Left renal cortex interstitium (tissue), 4 donors: ENCODE results near the gene HAAO. TPM values are rescaled to one million over a fixed set of nuclear protein-coding genes. Genes with fewer than 3 reads are reported as not detected.

ENCODE experiments used
- DNase-seq, 4 donors: peaks; one replicate each; pipeline ENCODE4 v3.0.0-alpha.2; 2013; ENCODE audit warnings: low read depth in 4 of 4, low spot score in 2 of 4, missing footprints in 1 of 4
- polyA plus RNA-seq, 4 donors: library from polyadenylated mRNA; unstranded; fragments of 120-200 nt; gene quantifications; one replicate each; pipeline ENCODE4 v1.2.1, GENCODE V29; 2013; ENCODE audit not compliant: insufficient read length in 4 of 4

Gene HAAO
- polyA plus RNA-seq, 4 donors: 36.7 to 56.0 (median 45.6) TPM

DNA sequence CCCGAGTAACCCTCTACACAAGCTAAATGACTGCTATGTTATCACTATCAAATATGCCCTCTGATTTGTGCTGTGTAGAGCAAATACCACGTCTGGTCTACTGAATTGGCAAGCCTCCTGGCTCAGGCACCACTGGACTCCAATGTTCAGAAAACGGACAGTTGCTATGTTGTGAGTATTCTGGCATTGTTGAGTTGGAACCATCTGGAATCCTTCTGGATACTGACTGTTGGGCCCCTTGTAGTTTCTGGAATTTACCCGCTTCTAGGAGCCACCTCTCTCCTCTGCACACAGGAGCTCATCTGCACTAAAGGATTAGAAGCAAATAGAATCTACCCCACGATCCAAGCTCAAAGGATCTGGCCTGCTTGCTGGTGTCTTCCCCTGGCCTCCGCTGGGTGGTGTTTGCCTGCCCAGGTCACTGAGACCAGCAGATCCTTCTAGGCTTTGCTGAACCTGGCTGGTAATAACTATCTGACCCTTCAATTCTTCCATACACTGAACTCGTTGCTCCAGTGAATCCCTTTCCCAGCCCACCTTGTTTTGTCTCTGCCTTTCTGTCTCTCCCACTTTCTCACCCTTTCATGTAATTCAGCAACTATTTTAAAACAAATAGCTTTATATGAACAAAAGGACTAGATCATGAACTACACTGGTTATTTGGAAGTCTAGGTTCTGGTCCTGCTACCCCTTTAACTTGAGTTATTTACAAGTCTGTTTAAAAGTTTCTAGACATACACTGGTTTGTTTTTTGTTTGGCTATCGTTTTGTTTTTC lies 2.1 kb upstream of the HAAO start:
- DNase-seq: no peak

- peak in 3 of 4 donors; percentile 56 to 60 (median 60) for DNase-seq
Observed at GRCh38 chr2:42793334-42794270, 1.2 kb upstream of the HAAO start.

GRCh38 chr2:42792087-42792582 lies 248 bp downstream of the HAAO start:
- no peak for DNase-seq

GRCh38 chr2:42791606-42792005 lies 777 bp downstream of the HAAO start:
- no peak for DNase-seq

DNA sequence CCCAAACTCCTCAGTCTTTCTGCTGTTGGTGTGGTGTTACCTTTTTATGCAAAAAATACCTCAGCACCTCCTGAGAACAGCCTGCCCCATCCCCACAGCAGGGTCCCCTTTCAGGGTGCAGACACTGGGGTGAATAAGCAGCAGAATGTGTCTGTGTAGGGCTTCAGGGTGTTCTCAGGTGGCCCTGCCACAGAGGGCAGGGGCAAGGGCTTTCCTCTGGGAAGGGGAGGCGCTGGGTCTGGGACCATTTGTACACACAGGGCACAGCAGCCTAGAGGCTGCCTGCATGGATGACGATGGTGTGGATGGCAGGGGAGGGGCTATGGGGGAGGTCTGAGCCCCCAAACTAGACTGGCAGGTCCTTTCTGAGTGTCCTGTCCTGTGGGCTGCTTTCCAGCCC lies 2.6 kb downstream of the HAAO start:
- DNase-seq: no peak

GRCh38 chr2:42788882-42789281 lies 3.5 kb downstream of the HAAO start:
- DNase-seq: no peak

GRCh38 chr2:42788478-42788793 lies 3.9 kb downstream of the HAAO start:
- no peak for DNase-seq

DNA sequence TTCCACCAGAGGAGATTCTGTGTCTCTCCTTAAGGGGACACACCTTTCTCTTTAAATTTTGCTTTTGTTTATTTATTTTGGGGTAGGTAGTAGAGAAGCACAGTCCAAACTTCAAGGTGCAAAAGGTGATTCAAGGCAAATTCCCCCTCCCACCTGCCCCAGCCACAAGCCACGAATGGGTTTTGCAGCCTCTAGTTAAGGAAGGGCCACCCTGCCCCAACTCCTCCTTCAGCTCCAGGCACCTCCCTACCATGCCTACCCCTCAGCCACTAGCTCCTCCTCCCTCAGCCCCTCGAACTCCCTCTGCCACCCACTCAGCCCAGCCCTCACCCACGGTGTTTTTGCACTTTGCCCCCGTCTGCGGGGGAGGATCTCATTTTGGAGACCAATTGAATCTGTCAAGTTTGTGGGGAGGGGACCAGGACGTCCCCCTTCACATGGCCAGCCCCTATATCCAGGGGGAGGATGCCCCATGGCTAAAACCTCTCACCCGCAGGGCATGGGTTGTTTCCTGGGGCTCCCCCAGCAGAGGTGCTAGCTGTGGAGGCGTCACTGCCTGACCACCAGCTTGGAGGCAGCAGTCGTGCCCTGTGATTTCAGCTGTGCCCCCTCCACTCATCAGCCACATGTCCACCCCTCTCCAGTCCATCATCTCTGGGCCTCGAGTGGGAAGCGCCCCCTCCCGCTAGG lies 4.5 kb downstream of the HAAO start:
- no peak for DNase-seq

DNA sequence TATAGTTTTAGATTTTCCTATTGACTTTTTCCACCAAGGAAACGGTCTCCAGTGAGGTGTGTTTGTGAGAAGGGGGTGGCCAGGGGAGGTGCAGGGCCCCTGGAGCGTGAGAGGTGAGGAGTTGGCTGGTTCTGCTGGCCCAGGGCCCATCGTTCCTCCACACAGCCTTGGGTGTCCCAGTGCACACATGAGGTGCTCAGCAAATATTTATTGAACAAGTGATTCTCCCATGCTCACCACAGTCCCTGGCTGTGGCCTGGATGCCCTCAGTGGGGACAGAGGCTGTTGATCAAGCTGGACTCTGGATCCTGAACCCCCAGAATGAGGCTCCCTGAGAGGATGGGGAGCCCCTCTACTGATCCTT lies 5.0 kb downstream of the HAAO start:
- no peak for DNase-seq

DNA sequence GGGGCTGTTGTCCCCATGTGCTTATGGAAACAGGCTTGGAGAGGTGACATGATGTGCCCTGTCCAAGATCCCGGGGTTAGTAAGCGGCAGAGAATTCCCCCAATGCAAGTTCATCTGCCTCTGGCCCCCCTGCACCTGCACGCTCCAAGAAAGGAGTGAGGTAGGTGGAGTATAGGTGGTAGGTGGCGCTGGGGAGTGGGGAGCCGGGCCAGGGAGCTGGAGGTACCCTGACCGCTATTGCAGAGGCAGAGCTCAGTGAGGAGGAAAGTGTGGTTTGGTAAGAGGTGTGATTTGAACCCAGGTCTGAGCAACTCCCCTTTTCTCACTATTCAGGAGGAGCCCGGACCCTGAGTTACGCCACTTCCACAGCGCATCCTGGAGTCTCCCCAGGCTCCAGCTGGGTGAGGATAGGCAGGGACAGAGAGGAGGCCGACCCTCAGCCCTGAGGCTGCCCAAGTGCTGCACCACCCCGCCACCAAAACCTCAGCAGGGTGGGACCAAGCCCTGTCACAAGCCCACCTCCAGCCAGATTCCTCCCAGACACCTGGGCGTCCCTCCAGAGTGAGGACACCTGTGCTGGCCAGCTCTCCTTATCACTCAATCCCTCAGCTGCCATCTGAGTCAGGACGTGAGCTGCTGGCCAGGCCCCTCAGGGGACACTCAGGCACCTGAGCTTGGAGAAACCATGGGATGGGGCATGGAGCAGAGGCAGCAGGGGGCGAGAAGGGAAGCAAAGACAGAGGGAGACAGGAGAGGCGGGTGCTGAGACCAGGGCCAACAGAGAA lies 5.6 kb downstream of the HAAO start:
- DNase-seq: no peak

- no peak for DNase-seq
Observed at GRCh38 chr2:42784204-42784880, 8.0 kb downstream of the HAAO start.

DNA sequence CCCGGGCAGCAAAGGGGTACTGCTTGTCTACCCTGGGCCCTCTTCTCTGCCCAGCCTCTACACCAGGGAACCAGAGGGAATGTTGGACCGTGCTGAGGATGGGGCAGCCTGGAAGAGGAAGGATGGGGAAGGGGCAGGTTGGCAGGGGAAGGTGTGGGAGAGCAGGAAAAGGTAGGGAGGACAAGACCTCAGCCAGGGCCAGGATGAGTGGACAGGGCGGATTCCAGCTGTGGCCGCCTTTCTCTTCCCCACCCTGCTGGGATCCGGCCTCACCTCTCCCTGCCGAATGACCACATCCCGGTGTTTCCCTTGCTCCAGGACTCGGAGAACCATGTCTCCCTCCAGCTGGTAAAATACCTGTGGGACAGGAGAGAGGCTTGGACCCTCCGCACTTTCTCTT lies 8.9 kb downstream of the HAAO start:
- no peak for DNase-seq

- no peak for DNase-seq
Observed at GRCh38 chr2:42781181-42781580, 11.2 kb downstream of the HAAO start.

- DNase-seq: no peak
Observed at GRCh38 chr2:42777883-42778805, 14.2 kb downstream of the HAAO start.

DNA sequence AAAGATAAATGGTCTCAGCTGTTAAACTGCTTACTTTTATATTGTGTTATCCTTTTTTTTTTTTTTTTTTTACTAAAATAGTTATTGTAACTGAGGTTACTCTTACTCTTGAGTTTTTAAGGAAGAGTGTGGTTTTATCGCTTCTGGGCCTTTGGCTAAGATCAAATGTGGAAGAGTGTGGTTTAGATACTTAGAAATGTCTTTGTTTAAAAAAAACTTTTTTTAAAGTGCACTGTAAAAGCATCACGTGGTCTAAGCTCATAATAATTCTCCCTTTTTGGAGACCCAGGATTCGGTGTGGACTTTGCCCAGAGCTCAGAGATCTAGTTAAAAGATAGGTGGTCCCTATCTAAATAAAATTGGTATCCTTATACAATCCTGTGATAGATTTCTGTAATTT lies 16.6 kb downstream of the HAAO start:
- DNase-seq: no peak

GRCh38 chr2:42775186-42775585 lies 17.2 kb downstream of the HAAO start:
- DNase-seq: no peak

DNA sequence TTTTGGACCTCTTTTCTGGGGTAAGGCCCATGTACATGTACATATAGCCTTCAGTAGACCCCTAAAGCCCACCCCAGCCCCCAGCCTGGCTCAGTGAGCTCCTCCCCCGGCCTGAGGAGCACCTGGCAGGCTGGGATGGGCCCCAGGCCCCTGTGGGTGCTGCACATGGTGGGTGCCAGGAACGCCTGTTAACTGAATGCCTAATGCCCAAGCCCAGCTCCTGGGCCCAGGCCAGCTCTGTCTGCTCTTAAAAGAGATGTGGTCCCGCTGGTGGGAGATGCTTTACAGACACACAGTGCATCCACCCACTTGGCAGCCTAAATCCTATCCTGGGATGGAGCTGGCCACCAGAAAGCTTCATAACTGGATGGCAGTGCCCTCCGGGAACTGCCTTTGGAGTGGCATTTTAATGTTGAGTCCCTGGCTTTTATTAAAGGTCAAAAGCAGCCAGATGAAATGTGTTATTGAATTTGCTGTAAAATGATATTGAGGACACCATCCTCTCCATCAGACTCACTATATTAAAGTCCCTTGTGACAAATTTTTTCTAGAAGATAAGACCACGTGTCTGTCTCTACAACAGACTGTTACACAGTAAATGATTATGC lies 20.7 kb downstream of the HAAO start:
- no peak for DNase-seq
